HL-60 (cell line): ENCODE measurements around the gene DCAF11.
A peak's percentile ranks its signal among the peaks of the same experiment; 100 is the strongest.

Experiments
- DNase-seq, 2 experiments: peaks; one replicate each; pipeline ENCODE4 v3.0.0-alpha.2; 2010 to 2020; ENCODE audit warnings: low read depth in 1 of 2, low spot score in 1 of 2
- H3K27ac ChIP-seq: fragments of 250-450 bp; sonication (Bioruptor Pico); replicated peaks from 2 replicates; pipeline ENCODE4 v1.5.1; 2020; ENCODE audit warnings: mild to moderate bottlenecking, moderate library complexity
- H3K27me3 ChIP-seq: fragments of 250-450 bp; sonication (Bioruptor Pico); 2 replicates; pipeline ENCODE4 v1.5.1; 2021; ENCODE audit warnings: mild to moderate bottlenecking, moderate library complexity; ENCODE audit not compliant: insufficient read depth, poor library complexity, severe bottlenecking
- H3K4me3 ChIP-seq: replicated peaks from 2 replicates; pipeline ENCODE4 v1.5.1; 2011; ENCODE audit warnings: mild to moderate bottlenecking, control low read depth, low read length; ENCODE audit not compliant: insufficient read depth
- CTCF ChIP-seq: IDR thresholded peaks from one replicate; pipeline ENCODE4 v1.5.1; 2011; ENCODE audit warnings: low read length, control low read depth, inconsistent platforms; ENCODE audit not compliant: insufficient read depth
- GABPA ChIP-seq: IDR thresholded peaks from 2 replicates; pipeline ENCODE4 v1.6.1; 2012; ENCODE audit warnings: low read depth
- POLR2AphosphoS5 ChIP-seq: IDR thresholded peaks from 2 replicates; pipeline ENCODE4 v1.6.1; 2012; ENCODE audit warnings: low read depth
- REST ChIP-seq: IDR thresholded peaks from 2 replicates; pipeline ENCODE4 v1.6.1; 2012; ENCODE audit warnings: low read depth; ENCODE audit not compliant: insufficient replicate concordance
- SPI1 ChIP-seq: IDR thresholded peaks from 2 replicates; pipeline ENCODE4 v1.6.1; 2012; ENCODE audit warnings: low read depth, mild to moderate bottlenecking, borderline replicate concordance

DCAF11 gene

DNA sequence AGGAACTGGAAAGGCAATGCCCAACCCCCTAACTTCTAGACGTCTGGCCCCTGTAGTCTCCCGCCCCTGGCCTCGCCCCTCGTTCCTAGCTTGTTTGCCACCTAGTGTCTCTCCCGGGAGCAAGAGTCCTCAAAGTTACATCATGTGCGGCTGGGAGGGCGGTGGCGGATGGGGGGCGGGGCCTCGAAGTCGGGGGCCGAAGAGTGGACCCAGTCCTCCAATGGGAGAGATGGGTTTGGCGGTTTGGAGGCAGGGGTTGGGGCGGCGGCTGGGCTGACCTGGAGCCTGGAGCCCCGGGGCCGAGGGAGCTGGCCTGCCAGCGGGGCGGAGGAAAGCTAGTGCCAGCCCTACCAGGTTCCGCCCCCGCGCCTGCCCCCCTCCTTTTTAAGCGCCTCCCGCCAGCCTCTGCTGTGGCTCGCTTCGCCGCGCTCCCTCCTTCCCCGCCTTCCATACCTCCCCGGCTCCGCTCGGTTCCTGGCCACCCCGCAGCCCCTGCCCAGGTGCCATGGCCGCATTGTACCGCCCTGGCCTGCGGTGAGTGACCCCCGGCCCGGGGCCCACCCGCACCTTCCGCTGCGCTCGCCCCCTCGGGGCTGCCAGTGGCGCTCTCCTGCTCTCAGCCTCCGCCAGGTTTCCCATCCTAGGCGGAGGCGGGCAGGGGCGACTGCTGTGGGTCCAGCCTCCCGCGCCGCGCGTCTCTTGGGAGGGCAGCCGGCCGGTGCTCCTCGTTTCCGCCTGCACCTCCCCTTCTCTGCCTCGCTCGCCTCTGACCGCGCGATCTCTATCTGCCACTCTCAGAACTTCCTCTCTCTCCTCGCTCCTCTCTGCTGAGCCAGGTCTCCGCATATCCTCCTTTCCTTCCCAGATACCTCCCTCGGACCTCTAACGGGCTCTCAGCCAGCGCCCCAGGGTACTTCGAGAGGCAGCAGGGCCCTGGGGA is 20.4 kb upstream of the DCAF11 start, which contains the start of gene PCK2:
Gene PCK2, plus strand, starts transcription at position 411 of the 940 bp plus-strand sequence. Its CDS starts 95 bp downstream, at position 506.
- TF ChIP-seq GABPA (no peak), SPI1 (peak; percentile 90), POLR2AphosphoS5 (peak; percentile 85)
- H3K4me3 ChIP-seq: peak within 1 kb of the TSS; percentile 82
- peak; percentile 78 to 92 for DNase-seq
- peak within 1 kb of the TSS; percentile 93 for H3K27ac ChIP-seq
- H3K27me3 ChIP-seq: no peaks in the 10 kb centered on the region

DNA sequence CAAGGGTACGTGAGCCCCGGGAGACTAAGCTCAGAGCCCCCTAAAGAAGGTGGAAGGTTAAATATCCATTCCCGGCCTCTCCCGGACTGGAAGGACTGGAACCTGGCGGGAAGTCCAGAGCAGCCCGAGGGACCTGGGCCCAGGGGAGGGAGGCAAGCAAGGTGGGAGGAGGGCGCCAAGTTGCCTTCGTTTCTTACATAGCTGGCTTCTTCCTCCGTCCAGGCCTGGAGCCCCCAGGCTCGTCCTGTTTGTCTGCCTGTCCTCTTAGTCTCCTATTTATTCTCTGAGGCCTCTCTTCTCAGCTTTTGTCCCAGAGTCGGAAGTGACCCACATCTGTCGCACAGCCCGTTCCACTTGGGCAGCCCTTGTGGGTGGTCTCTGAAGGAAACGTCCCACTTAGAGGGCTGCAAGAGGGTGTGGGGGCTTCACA is 19.7 kb upstream of the DCAF11 start:
- H3K4me3 ChIP-seq: peak overlapping the region; percentile 82
- TF ChIP-seq GABPA: no peak
- TF ChIP-seq REST: no peak
- no peak for TF ChIP-seq SPI1

DNA sequence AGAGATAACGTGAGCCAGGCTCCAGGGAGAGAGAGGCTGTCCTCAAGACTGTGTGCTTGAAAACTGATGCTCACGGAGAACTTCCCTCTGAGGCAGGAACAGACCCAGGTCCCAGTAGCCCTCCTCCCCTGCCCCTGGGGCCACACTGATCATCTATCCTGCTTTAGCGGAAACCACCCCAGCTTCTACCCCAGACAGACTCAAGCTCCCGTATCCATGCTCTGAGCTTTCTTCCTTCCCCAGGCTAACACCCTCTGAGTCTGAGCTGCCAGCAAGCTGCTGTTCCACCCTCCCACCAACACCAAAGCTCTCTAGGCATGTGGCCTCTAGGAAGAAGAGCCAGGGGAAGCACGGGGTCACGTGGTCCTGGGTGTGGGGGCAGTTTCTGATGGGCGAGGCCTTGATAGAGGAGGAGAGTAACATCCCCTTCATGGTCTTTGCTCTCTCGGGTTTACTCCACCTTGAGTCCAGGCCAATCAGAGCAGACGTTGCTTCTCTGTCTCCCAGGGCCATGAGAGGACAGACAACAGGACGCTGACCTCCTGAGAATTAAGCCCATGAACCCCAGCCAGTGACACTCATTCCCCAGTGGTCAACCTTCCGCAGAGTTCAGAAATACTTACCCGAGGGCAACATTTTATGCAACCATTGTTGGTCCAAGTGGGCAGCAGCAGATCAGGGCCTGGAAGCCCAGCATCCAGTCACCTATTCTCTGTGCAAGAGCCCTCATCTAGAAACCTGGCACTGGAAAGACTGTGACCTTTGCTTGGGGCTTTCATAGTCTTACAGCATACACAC is 19.1 kb upstream of the DCAF11 start:
- DNase-seq: peak in 1 of 2 experiments; percentile 36
- peak overlapping the region; percentile 93 for H3K27ac ChIP-seq
- peak overlapping the region; percentile 82 for H3K4me3 ChIP-seq
- no peaks in the 10 kb centered on the region for H3K27me3 ChIP-seq
- TF ChIP-seq GABPA (no peak), POLR2AphosphoS5 (0 out of 2 replicates have a peak, but pooled peaks have one; percentile 20)

More for the DNA sequence above, 19.7 kb upstream of the DCAF11 start:
- no peaks in the 10 kb centered on the region for H3K27me3 ChIP-seq
- peak overlapping the region; percentile 93 for H3K27ac ChIP-seq
- DNase-seq: no peak

DNA sequence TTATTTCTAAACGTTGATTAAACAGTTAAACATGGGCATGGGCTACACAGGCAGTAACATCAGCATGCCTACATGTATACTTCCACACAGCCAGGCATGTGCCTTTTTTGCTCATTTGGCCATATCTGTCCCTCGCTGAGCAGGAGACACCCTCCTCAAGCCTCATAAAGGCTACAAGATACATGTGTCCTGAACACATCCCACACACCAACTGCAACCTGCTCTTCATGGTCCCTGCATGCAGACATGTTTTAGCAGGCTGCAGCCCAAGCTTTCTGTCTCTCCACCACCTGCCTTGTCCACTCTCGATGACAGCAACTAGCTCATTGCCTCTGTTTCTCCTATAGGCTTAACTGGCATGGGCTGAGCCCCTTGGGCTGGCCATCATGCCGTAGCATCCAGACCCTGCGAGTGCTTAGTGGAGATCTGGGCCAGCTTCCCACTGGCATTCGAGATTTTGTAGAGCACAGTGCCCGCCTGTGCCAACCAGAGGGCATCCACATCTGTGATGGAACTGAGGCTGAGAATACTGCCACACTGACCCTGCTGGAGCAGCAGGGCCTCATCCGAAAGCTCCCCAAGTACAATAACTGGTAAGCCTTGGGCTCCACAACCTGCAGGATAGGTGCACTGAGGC is 17.9 kb upstream of the DCAF11 start:
- TF ChIP-seq SPI1: no peak
- TF ChIP-seq GABPA: no peak
- no peak for TF ChIP-seq REST
- no peak for TF ChIP-seq POLR2AphosphoS5
- TF ChIP-seq CTCF: no peak
- Histone ChIP-seq H3K27ac (no peak overlapping the region), H3K27me3 (no peaks in the 10 kb centered on the region), H3K4me3 (no peak overlapping the region)
- no peak for DNase-seq
